ENCODE measurements around the gene SRSF8. TPM values are rescaled to one million over a fixed set of nuclear protein-coding genes. Genes with fewer than 3 reads are reported as not detected.

SRSF8 gene
- total and polyA plus RNA-seq, 2 donors (not counting 1 experiment from before 2014, with no cell fraction given) = 16.3 to 31.5 TPM

- no peak overlapping the region for H3K9ac ChIP-seq (ENCODE audit: insufficient read depth, low read length)
- no peak overlapping the region for H3K4me3 ChIP-seq (replicated peaks in 1 of 4; ENCODE audit: control extremely low read depth in 1 of 4, insufficient read depth in 1 of 4, low read depth in 3 of 4, low read length in 4 of 4)
- H3K36me3 ChIP-seq (ENCODE audit: control insufficient read depth, insufficient read depth, low read length) = no peaks in the 10 kb centered on the region
- H2AFZ ChIP-seq (ENCODE audit: low read length) = no peak overlapping the region
- no peak overlapping the region for H3K4me2 ChIP-seq (ENCODE audit: extremely low read depth, insufficient read depth, low read length)
- no peak for TF ChIP-seq CTCF (conservative IDR thresholded peaks at IDR 0.05 in 1 of 2, IDR thresholded peaks at IDR 0.05 in 1 of 2; ENCODE audit: low read depth in 1 of 2, low read length in 2 of 2)
- no peak for TF ChIP-seq EZH2 (IDR thresholded peaks at IDR 0.05; ENCODE audit: low read length, missing control alignments)
- H4K20me1 ChIP-seq (ENCODE audit: control insufficient read depth, extremely low read depth, insufficient read depth, low read length) = no peaks in the 10 kb centered on the region
- DNase-seq (ENCODE audit: low read depth in 2 of 2) = no peak
- no peaks in the 10 kb centered on the region for H3K4me1 ChIP-seq (ENCODE audit: control insufficient read depth, extremely low read depth, insufficient read depth, low read length)
- no peak overlapping the region for H3K27ac ChIP-seq (ENCODE audit: insufficient read depth, low read length)
- no peaks in the 10 kb centered on the region for H3K9me3 ChIP-seq (ENCODE audit: control insufficient read depth, insufficient read depth, low read depth, low read length)
- H3K27me3 ChIP-seq (ENCODE audit: control insufficient read depth, insufficient read depth, low read length) = no peaks in the 10 kb centered on the region
- no peaks in the 10 kb centered on the region for H3K79me2 ChIP-seq (ENCODE audit: control insufficient read depth, insufficient read depth, low read length)
These were observed 52.8 kb downstream of the SRSF8 start for GRCh38 chr11:95119361-95120060.

Other genes with a start within 250 kb of the SRSF8 start
- 42.1 TPM in 2 replicates for gene CWC15, start 93.4 kb upstream of the SRSF8 start, total RNA-seq
- gene CWC15, start 93.4 kb upstream of the SRSF8 start, polyA plus RNA-seq = 51.4 and 54.0 TPM in 2 replicates
- 0.50 and 0.51 TPM in 2 replicates for gene KDM4D, start 93.2 kb upstream of the SRSF8 start, total RNA-seq
- gene KDM4D, start 93.2 kb upstream of the SRSF8 start, polyA plus RNA-seq = 0.94 and 1.4 TPM in 2 replicates
- gene KDM4E, start 41.7 kb upstream of the SRSF8 start, total RNA-seq = not detected in 2 replicates
- gene KDM4E, start 41.7 kb upstream of the SRSF8 start, polyA plus RNA-seq = not detected in 2 replicates
- gene KDM4F, start 17.5 kb upstream of the SRSF8 start, total RNA-seq = not detected in 2 replicates
- gene KDM4F, start 17.5 kb upstream of the SRSF8 start, polyA plus RNA-seq = not detected in 2 replicates
- 28.2 and 33.4 TPM in 2 replicates for gene ENDOD1, start 22.9 kb downstream of the SRSF8 start, total RNA-seq
- gene ENDOD1, start 22.9 kb downstream of the SRSF8 start, polyA plus RNA-seq = 20.8 and 50.8 TPM in 2 replicates
- gene SESN3, start 164.3 kb downstream of the SRSF8 start, total RNA-seq = 41.1 and 60.1 TPM in 2 replicates
- 6.4 and 12.3 TPM in 2 replicates for gene SESN3, start 164.3 kb downstream of the SRSF8 start, polyA plus RNA-seq